Choroid plexus epithelial cell (primary cell): ENCODE measurements around the gene ZNF444.
"Not testable (repeated sequence)": the region's sequence is repeated elsewhere in the genome, so short reads cannot be mapped to it uniquely, and the experiment has no call there.

Experiments used
- DNase-seq: peaks from one replicate; pipeline ENCODE4 v3.0.0-alpha.2; 2010; ENCODE audit warnings: low read depth
- H3K4me3 ChIP-seq: 2 replicates; pipeline ENCODE4 v1.5.1; 2011; ENCODE audit warnings: low read depth, mild to moderate bottlenecking, control low read depth, low read length, moderate library complexity
- TF ChIP-seq, protein P1 (sequence below): conservative IDR thresholded peaks from 2 replicates; pipeline ENCODE4 v1.5.1; 2011; ENCODE audit warnings: low read depth, mild to moderate bottlenecking, control low read depth, inconsistent platforms, low read length, moderate library complexity

ZNF444 gene

DNA sequence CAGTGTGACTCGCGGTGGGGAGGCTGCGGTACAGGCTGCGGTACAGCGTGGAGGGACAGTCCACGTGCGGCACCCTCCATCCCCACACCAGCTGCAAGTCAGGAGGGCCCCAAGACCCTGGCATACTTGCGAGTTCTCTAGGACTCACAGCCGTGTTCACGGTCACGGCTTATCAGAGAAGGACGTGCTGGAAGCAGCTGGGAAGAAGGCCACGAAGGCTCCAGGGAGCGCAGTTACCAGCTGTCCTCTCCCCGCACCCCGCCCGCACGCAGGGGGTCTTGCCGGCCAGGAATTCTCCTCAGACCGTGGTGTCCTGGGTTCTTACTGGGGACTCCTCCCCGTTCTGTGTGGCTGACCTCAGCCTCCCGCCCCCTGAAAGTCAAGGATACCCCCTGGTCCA lies 6.2 kb downstream of the ZNF444 start:
- no peak overlapping the region for H3K4me3 ChIP-seq
- no peak for DNase-seq
- TF ChIP-seq, protein P1, sequence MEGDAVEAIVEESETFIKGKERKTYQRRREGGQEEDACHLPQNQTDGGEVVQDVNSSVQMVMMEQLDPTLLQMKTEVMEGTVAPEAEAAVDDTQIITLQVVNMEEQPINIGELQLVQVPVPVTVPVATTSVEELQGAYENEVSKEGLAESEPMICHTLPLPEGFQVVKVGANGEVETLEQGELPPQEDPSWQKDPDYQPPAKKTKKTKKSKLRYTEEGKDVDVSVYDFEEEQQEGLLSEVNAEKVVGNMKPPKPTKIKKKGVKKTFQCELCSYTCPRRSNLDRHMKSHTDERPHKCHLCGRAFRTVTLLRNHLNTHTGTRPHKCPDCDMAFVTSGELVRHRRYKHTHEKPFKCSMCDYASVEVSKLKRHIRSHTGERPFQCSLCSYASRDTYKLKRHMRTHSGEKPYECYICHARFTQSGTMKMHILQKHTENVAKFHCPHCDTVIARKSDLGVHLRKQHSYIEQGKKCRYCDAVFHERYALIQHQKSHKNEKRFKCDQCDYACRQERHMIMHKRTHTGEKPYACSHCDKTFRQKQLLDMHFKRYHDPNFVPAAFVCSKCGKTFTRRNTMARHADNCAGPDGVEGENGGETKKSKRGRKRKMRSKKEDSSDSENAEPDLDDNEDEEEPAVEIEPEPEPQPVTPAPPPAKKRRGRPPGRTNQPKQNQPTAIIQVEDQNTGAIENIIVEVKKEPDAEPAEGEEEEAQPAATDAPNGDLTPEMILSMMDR, result no peak

DNA sequence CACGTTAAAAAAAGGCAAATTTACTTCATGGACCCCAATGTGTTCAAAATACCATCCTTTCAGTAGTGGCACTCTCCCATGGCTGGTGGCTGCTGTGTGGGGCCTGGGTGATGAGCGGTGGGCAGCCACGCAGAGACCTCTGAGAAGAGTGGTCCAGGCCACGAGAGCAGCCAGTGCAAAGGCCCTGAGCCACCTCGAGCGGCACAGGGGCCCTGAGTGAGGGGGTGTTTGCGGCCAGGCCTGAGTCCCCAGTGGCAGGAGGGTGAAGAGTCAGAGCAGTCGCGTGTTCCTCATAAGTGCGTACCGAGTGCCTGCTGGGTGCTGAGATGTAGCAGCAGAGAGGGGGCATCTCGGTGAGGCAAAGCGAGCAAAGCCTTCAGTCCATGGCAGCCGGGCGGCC lies 7.0 kb downstream of the ZNF444 start:
- DNase-seq, result no peak
- H3K4me3 ChIP-seq, result no peak overlapping the region
- TF ChIP-seq, protein P1, result no peak

DNA sequence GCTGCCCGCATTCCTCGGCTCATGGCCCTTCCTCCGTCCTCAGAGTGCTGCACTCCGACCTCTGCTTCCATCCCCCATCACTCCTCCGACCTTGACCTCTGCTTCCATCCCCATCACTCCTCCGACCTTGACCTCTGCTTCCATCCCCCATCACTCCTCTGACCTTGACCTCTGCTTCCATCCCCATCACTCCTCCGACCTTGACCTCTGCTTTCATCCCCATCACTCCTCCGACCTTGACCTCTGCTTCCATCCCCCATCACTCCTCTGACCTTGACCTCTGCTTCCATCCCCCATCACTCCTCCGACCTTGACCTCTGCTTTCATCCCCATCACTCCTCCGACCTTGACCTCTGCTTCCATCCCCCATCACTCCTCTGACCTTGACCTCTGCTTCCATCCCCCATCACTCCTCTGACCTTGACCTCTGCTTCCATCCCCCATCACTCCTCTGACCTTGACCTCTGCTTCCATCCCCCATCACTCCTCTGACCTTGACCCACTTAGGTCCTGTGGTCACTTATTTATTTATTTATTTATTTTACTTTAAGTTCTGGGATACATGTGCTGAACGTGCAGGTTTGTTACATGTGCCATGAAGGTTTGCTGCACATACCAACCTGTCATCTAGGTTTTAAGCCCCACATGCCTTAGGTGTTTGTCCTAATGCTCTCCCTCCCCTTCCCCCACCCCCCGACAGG lies 8.0 kb downstream of the ZNF444 start:
- not testable (repeated sequence) for H3K4me3 ChIP-seq, DNase-seq

DNA sequence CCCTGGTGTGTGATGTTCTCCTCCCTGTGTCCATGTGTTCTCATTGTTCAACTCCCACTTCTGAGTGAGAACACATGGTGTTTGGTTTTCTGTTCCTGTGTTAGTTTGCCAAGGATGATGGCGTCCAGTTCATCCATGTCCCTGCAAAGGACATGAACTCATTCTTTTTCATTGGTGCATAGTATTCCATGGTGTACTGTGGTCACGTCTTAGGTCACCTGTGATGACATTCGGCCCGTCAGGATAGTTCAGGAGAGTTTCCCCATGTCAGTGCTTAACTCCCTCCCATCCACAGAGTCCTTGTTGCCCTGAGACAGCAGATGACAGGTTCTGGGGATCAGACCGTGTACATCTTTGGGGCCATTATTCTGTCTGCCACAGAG lies 8.6 kb downstream of the ZNF444 start:
- H3K4me3 ChIP-seq, result no peak overlapping the region
- no peak for DNase-seq
- TF ChIP-seq, protein P1, result no peak

DNA sequence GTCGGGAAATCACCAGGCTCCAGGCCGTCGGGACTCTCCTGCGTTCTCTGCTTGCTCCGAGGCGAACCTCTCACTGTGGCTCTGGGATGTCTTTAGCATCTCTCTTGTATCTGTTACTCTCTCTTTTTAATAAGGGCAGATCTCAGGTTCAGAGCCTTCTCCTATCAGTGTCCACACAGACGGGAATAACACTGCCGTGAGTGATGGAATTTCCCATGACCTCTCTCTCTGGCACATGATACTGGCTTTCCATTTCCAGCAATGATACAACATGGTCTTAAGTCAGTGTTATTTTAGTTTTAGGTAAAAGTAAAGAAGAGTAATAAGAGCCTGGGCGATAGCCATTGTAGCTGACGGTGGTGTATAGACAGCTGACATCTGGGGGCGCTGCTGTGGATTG lies 9.3 kb downstream of the ZNF444 start:
- DNase-seq, result no peak
- no peak overlapping the region for H3K4me3 ChIP-seq
- TF ChIP-seq, protein P1, result no peak

DNA sequence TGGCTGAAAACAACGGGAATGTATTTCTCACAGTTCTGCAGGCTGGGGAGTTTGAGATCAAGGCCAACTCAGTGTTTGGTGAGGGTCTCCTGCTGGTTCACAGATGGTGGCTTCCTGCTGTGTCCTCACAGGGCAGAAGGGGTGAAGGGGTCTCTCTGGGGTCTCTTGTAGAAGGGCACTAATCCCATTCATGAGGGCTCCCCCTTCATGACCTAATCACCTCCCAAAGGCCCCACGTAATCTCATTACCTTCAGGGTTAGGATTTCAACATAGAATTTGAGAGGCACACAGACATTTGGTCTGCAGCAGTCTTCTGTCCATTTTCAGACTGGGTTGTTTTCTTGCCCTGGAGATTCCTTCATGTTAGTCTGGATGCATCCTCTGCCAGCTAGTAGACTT lies 11.6 kb downstream of the ZNF444 start:
- H3K4me3 ChIP-seq, result no peak overlapping the region
- DNase-seq, result no peak
- TF ChIP-seq, protein P1, result no peak

DNA sequence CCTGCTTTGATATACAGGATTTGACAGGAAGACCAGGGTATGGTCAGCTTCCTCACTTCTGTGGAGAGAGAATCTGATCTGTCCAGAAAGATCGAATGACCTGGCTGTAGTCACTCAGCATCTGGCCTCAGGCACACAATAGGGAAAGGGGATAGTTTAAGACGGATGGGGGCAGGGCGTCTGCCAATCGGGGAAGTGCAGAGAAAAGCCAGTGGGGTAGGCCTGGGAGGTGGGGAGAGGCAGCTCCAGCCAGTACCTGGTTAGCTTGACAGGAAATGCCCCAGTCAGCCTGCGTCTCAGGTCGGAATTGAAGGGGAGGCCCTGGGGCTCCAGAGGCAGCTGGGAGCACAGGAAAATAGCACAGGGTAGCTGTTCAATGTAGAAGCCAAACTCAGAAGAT lies 12.4 kb downstream of the ZNF444 start:
- H3K4me3 ChIP-seq, result no peak overlapping the region
- DNase-seq, result peak; percentile 46
- TF ChIP-seq, protein P1, result no peak
